ENCODE data around the gene LSM14B. TPM values are rescaled to one million over a fixed set of nuclear protein-coding genes. Genes with fewer than 3 reads are reported as not detected.
A peak's percentile ranks its signal among the peaks of the same experiment; 100 is the strongest.
"Not testable (repeated sequence)": the region's sequence is repeated elsewhere in the genome, so short reads cannot be mapped to it uniquely, and the experiment has no call there.

Gene LSM14B
- total RNA-seq, 2 donors from 2014 or later, result 38.6 to 38.8 TPM

DNA sequence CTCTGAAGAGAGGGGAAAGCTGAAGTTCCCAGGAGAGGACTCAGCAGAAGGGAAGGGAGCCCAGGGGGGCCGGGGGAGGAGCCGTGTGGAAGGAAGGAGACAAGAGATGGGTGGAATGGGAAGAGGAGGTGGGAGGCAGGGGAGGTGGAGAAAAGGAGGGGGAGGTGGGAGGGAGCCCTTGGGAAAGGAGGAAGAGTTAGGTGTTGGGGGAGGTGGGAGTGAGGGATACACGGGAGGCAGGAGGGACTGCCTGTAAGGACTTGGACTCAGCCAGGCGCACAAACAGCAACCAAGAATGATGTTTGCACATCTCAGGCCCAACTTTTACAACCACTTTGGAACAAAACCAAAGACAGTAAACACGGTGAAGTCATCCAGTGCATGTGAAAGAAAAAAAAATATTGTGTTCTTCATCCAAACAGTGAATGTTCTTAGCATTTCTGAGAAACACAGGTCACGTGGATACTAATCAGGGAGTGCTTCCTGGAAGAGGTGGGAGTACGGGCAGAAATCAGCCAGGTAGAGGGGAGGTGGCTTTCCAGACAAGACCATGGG lies 17.4 kb upstream of the LSM14B start:
- Histone ChIP-seq H3K9ac (ENCODE audit: low read depth in 2 of 2, low read length in 2 of 2) (no peak overlapping the region), H3K4me3 (no peak overlapping the region), H3K36me3 (no peaks in the 10 kb centered on the region), H3K4me1 (no peaks in the 10 kb centered on the region), H3K27ac (no peak overlapping the region), H3K27me3 (no peaks in the 10 kb centered on the region), H3K9me3 (no peaks in the 10 kb centered on the region)
- peak; percentile 47 for DNase-seq
- intact Hi-C loops (cut with DNase I), result no loop called here
- TF ChIP-seq, protein P1, sequence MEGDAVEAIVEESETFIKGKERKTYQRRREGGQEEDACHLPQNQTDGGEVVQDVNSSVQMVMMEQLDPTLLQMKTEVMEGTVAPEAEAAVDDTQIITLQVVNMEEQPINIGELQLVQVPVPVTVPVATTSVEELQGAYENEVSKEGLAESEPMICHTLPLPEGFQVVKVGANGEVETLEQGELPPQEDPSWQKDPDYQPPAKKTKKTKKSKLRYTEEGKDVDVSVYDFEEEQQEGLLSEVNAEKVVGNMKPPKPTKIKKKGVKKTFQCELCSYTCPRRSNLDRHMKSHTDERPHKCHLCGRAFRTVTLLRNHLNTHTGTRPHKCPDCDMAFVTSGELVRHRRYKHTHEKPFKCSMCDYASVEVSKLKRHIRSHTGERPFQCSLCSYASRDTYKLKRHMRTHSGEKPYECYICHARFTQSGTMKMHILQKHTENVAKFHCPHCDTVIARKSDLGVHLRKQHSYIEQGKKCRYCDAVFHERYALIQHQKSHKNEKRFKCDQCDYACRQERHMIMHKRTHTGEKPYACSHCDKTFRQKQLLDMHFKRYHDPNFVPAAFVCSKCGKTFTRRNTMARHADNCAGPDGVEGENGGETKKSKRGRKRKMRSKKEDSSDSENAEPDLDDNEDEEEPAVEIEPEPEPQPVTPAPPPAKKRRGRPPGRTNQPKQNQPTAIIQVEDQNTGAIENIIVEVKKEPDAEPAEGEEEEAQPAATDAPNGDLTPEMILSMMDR (IDR thresholded peaks at IDR 0.05), result no peak

DNA sequence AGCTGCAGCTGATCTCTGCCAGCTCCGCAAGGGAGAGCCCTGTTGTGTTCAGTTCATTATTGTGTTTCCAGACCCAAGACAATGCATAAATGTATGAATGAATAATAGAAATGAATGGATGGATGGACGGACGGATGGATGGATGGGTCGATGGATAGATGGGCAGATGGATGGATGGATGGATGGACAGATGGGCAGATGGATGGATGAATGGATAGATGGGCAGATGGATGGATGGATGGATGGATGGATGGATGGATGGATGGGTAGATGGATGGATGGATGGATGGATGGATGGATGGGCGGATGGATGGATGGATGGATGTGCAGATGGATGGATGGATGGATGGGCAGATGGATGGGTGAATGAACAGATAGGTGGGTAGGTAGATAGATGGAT lies 16.7 kb upstream of the LSM14B start:
- Histone ChIP-seq H3K4me1 (no peaks in the 10 kb centered on the region), H3K36me3 (no peaks in the 10 kb centered on the region), H3K27ac (no peak overlapping the region), H3K4me3 (no peak overlapping the region), H3K9me3 (no peaks in the 10 kb centered on the region), H3K9ac (ENCODE audit: low read depth in 2 of 2, low read length in 2 of 2) (no peak overlapping the region), H3K27me3 (no peaks in the 10 kb centered on the region)
- intact Hi-C loops (cut with DNase I), result no loop called here
- TF ChIP-seq, protein P1 (IDR thresholded peaks at IDR 0.05), result no peak
- no peak for DNase-seq

DNA sequence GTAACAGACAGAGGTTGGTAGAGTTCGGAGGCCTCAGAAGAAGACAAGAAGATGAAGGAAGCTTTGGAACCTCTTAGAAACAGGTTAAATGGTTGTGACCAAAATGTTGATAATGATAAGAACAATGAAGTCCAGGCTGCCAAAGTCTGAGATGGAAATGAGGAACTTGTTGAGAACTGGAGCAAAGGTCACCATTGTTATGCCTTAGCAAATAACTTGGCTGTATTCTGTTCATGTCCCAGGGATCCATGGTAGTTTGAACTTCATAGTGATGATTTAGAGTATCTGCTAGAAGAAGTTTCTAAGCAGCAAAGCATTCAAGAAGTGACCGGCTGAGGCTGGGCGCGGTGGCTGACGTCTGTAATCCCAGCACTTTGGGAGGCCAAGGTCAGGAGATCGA lies 11.1 kb upstream of the LSM14B start:
- no peak overlapping the region for H3K9ac ChIP-seq (ENCODE audit: low read depth in 2 of 2, low read length in 2 of 2)
- H3K9me3 ChIP-seq, result no peaks in the 10 kb centered on the region
- no peak for DNase-seq
- no peaks in the 10 kb centered on the region for H3K27me3 ChIP-seq
- intact Hi-C loops (cut with DNase I), result no loop called here
- no peaks in the 10 kb centered on the region for H3K4me1 ChIP-seq
- no peaks in the 10 kb centered on the region for H3K36me3 ChIP-seq
- TF ChIP-seq, protein P1 (IDR thresholded peaks at IDR 0.05), result no peak
- H3K27ac ChIP-seq, result no peak overlapping the region
- H3K4me3 ChIP-seq, result no peak overlapping the region

DNA sequence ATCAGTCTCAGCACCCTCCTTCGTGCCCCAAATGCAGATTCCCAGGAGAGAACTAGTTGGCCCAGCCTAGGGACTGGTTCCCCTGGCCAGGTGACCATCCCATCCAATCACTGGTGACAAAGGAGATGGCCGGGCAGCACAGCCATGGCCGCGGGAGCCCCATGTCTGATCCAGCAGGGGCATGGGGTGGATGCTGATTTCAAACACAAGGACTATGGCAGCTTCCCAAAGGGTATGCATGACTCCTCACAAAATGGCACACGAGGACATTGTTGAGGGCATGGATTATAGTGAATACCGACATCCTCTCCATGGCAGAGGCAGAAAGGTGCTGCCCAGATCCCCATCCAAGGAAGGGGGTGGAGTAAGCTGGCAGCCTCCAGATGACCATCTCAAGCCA lies 9.9 kb upstream of the LSM14B start:
- intact Hi-C loops (cut with DNase I), result no loop called here
- Histone ChIP-seq H3K4me3 (no peak overlapping the region), H3K4me1 (no peaks in the 10 kb centered on the region), H3K9ac (ENCODE audit: low read depth in 2 of 2, low read length in 2 of 2) (no peak overlapping the region), H3K27ac (no peak overlapping the region), H3K27me3 (no peaks in the 10 kb centered on the region), H3K9me3 (no peaks in the 10 kb centered on the region), H3K36me3 (no peaks in the 10 kb centered on the region)
- TF ChIP-seq, protein P1 (IDR thresholded peaks at IDR 0.05), result no peak
- no peak for DNase-seq

DNA sequence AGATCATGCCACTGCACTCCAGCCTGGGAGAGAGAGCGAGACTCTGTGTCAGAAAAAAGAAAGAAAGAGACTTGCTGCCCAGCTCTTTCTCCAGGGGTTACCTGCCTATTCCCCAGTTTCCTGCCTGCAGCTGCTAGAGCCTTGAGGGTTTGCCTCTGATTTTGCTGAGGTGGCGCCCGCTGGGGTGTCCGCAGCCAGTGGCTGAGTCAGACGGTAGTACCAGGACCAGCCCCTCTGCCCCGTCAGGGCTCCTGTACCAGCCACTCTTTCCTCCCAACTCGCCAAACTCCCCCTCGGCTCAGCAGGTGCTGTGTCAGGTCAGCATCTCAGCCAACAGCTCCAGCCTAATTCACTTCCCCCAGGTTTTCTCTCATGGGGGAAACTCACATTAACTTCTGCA lies 7.4 kb upstream of the LSM14B start:
- TF ChIP-seq, protein P1 (IDR thresholded peaks at IDR 0.05), result no peak
- no peaks in the 10 kb centered on the region for H3K4me1 ChIP-seq
- no peak overlapping the region for H3K27ac ChIP-seq
- no peak overlapping the region for H3K9ac ChIP-seq (ENCODE audit: low read depth in 2 of 2, low read length in 2 of 2)
- no peak overlapping the region for H3K4me3 ChIP-seq
- H3K9me3 ChIP-seq, result no peaks in the 10 kb centered on the region
- no peaks in the 10 kb centered on the region for H3K27me3 ChIP-seq
- H3K36me3 ChIP-seq, result no peaks in the 10 kb centered on the region
- DNase-seq, result no peak
- intact Hi-C loops (cut with DNase I), result no loop called here

DNA sequence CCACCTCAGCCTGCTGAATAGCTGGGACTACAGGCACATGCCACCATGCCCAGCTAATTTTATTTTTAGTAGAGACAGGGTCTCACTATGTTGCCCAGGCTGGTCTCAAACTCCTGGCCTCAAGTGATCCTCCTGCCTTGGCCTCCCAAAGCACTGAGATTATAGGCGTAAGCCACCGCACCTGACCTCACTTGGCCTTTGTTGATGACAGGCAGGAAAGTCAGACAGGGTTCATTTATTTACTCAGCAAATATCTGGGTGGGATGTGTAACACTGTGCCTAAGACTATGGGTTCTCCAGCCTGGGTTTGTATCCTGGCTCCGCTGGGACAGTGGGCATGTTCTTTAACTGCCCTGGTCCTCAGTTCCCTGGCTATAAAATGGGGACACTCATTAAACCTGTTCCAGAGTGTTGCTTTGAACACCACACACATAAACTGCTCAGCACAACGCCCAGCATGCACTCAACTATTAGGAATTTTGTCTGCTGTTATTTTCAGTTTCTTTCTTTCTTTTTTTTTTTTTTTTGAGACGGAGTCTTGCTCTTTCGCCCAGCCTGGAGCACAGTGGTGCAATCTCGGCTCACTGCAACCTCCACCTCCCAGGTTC lies 6.4 kb upstream of the LSM14B start:
- H3K4me3 ChIP-seq; H3K27ac ChIP-seq; H3K9ac ChIP-seq (ENCODE audit: low read depth in 2 of 2, low read length in 2 of 2); intact Hi-C loops (cut with DNase I); DNase-seq; H3K9me3 ChIP-seq; H3K36me3 ChIP-seq; H3K27me3 ChIP-seq; H3K4me1 ChIP-seq: not testable (repeated sequence)

Data from colonic mucosa (tissue), 4 donors.